ENCODE data around the gene TMEM39A.

Gene TMEM39A

DNA sequence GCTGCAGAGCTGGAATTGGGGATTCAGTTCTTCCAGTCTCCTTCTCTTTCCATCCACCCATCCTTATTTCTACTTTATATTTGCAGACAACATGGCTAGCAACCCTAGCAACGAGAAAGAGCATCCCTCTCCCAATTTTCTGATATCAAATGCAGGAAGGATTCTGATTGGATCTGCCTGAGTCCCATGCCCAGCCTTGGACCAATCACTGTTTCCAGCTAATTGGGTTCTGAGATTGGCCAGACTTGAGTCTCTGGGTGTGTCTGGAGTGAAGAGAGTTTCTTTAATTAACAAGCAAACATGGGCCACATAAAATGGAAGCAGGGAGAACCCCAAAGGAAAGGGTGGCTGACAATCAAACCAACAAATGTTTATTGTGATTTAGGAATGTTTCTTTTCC lies 60.6 kb downstream of the TMEM39A start:
- H3K4me3 ChIP-seq (ENCODE audit: low read depth, low read length) = no peak overlapping the region
- TF ChIP-seq, protein P1, sequence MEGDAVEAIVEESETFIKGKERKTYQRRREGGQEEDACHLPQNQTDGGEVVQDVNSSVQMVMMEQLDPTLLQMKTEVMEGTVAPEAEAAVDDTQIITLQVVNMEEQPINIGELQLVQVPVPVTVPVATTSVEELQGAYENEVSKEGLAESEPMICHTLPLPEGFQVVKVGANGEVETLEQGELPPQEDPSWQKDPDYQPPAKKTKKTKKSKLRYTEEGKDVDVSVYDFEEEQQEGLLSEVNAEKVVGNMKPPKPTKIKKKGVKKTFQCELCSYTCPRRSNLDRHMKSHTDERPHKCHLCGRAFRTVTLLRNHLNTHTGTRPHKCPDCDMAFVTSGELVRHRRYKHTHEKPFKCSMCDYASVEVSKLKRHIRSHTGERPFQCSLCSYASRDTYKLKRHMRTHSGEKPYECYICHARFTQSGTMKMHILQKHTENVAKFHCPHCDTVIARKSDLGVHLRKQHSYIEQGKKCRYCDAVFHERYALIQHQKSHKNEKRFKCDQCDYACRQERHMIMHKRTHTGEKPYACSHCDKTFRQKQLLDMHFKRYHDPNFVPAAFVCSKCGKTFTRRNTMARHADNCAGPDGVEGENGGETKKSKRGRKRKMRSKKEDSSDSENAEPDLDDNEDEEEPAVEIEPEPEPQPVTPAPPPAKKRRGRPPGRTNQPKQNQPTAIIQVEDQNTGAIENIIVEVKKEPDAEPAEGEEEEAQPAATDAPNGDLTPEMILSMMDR (IDR thresholded peaks at IDR 0.05; ENCODE audit: control insufficient read depth, extremely low read depth, insufficient read depth) = no peak
- no peak for DNase-seq (ENCODE audit: low read depth)

DNA sequence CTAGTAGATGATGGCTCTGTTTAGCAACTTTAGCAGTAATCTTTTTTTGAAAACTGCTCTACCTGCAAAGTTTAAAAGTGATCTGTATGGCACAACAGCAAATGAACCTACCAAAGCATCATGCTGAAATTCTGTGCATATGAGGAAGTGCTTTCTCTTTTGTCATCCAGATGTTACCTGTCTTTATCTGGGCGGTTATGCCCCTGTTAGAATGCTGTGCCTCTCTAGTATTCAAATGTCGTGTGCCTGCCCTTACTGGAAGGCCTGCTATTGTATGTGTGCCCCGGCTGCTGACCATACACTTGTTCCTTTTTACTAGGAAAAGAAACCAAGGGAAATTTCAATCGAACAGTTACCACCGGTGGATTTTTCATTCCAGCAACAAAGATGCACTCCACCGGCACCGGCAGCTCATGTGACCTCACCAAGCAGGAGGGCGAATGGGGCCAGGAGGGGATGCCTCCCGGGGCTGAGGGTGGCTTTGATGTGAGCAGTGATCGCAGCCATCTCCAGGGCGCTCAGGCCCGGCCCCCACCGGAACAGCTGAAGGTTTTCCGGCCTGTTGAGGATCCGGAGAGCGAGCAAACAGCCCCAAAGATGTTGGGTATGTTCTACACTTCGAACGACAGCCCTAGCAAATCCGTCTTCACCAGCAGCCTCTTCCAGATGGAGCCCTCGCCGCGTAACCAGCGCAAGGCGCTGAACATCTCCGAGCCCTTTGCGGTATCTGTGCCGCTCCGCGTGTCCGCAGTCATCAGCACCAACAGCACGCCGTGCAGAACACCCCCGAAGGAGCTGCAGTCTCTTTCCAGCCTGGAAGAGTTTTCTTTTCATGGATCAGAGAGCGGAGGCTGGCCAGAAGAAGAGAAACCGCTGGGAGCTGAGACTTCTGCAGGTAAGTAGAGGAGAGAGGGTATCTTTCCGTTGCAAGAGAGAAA lies 61.6 kb downstream of the TMEM39A start:
- TF ChIP-seq, protein P1 (IDR thresholded peaks at IDR 0.05; ENCODE audit: control insufficient read depth, extremely low read depth, insufficient read depth) = no peak
- no peak for DNase-seq (ENCODE audit: low read depth)
- no peak overlapping the region for H3K4me3 ChIP-seq (ENCODE audit: low read depth, low read length)

DNA sequence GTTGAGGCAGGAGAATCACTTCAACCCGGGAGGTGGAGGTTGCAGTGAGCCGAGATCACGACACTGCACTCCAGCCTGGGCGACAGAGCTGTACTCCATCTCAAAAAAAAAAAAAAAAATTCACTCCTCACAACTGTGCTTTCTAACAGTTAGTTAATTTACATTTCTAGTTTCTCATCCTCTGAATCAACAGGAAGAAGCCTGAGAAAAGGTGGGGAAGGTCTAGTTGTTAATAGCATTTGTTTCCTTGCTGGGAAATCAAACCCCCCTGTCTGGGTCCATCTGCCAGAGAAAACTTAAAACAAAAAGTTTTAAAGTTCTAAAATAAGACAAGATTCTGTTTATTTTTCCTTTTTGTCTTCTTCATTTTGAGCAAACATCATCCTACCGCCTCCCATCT lies 62.3 kb downstream of the TMEM39A start:
- TF ChIP-seq, protein P1 (IDR thresholded peaks at IDR 0.05; ENCODE audit: control insufficient read depth, extremely low read depth, insufficient read depth) = no peak
- DNase-seq (ENCODE audit: low read depth) = no peak
- H3K4me3 ChIP-seq (ENCODE audit: low read depth, low read length) = no peak overlapping the region

DNA sequence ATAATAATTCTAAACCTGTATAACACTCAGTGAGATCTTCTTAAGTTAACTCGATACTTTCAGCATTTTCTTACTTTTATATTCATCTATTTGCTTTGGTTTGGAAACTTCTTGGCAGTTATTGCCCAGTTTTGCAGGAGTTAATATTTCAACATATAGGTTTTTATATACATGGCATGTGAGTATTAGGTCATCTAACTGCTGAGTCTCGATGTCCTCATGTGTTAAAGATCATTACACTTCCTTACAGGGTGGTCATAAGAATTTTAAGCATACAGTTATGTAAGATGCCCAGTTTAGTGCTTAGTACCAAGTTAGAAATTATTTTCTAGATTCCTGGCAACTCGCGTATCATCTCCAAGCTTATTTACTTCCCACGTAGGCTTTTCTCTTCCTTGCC lies 62.9 kb downstream of the TMEM39A start:
- H3K4me3 ChIP-seq (ENCODE audit: low read depth, low read length) = no peak overlapping the region
- DNase-seq (ENCODE audit: low read depth) = no peak
- TF ChIP-seq, protein P1 (IDR thresholded peaks at IDR 0.05; ENCODE audit: control insufficient read depth, extremely low read depth, insufficient read depth) = no peak

DNA sequence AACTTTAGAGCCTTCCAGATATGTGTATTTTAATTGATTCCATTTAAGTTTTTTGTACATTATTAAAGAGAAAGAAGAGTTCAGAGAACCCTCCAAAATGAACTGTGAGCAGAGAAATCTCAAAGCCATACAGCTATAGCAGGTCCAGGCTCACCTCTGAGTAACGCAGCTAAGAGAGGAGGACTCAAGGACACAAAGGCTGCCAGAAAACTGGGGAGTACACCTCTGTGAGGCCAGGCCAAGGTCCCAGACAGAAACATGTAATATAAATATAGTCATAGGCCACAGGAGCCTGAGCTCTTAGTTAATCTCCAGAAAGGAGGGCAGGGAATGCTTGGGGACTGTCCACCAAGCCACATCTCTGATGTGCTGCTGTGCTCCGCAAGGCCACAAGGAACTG lies 66.5 kb downstream of the TMEM39A start:
- DNase-seq (ENCODE audit: low read depth) = no peak
- no peak overlapping the region for H3K4me3 ChIP-seq (ENCODE audit: low read depth, low read length)
- TF ChIP-seq, protein P1 (IDR thresholded peaks at IDR 0.05; ENCODE audit: control insufficient read depth, extremely low read depth, insufficient read depth) = no peak

DNA sequence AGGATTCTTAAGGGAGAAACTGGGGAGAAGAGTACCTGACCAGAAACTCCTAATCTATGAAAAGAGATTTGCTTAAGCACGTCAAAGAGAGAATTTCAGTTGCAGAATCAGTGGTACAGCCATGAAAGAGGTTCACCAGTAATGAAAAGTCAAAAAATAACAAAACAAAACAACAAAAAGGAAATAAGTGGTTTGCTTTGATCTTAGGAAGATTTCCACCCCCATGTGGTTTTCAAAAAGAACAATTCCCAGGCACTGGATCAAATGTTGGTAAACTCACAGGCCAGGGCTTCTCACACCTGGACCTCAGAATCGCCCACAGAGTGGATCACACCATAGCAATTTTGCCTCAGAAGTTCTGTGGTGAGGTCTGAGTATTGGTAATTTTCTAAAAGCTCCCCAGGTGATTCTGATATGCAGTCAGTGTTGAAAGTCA lies 67.5 kb downstream of the TMEM39A start:
- TF ChIP-seq, protein P1 (IDR thresholded peaks at IDR 0.05; ENCODE audit: control insufficient read depth, extremely low read depth, insufficient read depth) = no peak
- DNase-seq (ENCODE audit: low read depth) = no peak

More for the DNA sequence above, 67.5 kb downstream of the TMEM39A start:
- H3K4me3 ChIP-seq (ENCODE audit: low read depth, low read length) = no peak overlapping the region
